Neural progenitor cell (in vitro differentiated cells): Measurements from ENCODE around the gene PTPRA.

ENCODE experiments used
- CTCF ChIP-seq: fragments of 200-600 bp; sonication (generic); IDR thresholded peaks from 2 replicates; pipeline ENCODE4 v1.5.1; 2017; ENCODE audit warnings: antibody characterized with exemption, mild to moderate bottlenecking
- EZH2 ChIP-seq: fragments of 200-600 bp; sonication (generic); IDR thresholded peaks from 2 replicates; pipeline ENCODE4 v1.6.1; 2017; ENCODE audit warnings: antibody characterized with exemption, mild to moderate bottlenecking, moderate library complexity
- EZH2phosphoT487 ChIP-seq: fragments of 200-600 bp; sonication (generic); IDR thresholded peaks from 2 replicates; pipeline ENCODE4 v1.6.1; 2017; ENCODE audit warnings: antibody characterized with exemption

GRCh38 chr20:3011752-3012151 is 138.5 kb downstream of the PTPRA start:
- TF ChIP-seq CTCF (no peak), EZH2 (no peak), EZH2phosphoT487 (no peak)
